ENCODE measurements around the gene SGCD. TPM values are rescaled to one million over a fixed set of nuclear protein-coding genes. Genes with fewer than 3 reads are reported as not detected.

SGCD gene
- total RNA-seq, result not detected

DNA sequence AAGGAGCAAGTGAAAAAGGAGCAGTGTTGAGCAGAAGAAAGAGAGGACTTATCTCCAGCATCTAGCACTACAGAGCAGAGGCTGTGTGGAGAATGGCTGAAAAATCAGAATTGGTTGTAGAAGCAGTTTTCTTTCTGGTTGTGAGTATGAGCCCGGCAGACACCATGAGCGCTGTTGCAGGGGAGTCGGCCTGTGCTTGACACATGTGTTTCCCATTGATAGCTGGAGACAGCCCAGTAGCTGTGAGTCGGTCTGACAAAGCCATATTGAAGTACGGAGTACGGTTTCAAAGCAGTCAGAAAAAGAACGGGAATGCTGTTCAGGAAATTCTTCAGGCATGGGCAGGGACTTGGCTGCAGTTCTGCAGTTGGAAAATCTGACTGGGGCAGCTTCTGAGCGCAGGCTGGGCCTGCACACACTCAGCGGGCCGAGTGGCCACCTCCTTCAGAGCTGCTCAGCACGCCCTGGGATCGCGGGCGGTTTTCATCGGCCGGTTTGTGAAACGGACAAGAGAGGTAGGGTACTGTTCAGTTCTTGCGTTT lies at the start of gene SGCD:
TSS of gene SGCD (plus strand) at position 447 of the 542 bp plus-strand sequence.

Measured in activated naive CD4-positive, alpha-beta T cell treated with anti-CD3 and anti-CD28 coated beads, Interleukin-2, amount 10 ng/mL, durations not matched to agents 5 hours and 36 hours (primary cell).